Measurements from ENCODE around the gene RAB3IL1.

The RAB3IL1 gene

DNA sequence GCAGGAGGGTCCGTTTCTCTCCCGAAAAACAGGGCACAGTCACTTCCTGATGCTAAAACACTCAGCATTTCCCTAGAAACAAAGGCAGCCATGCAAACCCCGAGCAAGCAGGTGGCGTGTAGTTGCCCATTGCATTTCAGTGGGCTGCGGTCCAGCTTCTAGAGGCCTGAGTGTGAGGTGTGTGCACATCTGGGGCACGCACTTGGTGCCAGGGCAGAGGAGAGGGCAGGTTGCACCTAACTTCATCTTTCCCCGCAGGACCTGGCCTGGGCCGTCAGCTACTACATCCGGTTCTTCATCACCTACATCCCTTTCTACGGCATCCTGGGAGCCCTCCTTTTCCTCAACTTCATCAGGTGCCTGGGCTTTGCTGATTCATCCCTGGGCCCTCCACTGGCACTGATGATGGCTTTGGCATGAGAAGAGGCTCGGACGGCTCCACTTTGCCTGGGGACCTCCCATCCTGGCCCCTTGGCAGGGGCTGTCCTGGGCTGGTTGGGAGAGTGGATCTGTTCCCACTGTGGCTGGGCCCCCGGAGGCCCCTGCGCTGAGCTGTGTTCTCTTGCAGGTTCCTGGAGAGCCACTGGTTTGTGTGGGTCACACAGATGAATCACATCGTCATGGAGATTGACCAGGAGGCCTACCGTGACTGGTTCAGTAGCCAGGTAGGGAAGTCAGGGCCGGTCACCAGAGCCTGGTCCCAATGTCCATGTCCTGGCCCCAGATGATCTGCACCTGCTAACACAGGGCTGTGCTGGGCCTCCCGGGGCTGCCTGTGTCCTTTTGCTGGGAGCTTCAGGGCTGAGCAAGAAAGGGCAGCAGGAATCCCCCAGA lies 54.4 kb downstream of the RAB3IL1 start:
- no peak for DNase-seq

DNA sequence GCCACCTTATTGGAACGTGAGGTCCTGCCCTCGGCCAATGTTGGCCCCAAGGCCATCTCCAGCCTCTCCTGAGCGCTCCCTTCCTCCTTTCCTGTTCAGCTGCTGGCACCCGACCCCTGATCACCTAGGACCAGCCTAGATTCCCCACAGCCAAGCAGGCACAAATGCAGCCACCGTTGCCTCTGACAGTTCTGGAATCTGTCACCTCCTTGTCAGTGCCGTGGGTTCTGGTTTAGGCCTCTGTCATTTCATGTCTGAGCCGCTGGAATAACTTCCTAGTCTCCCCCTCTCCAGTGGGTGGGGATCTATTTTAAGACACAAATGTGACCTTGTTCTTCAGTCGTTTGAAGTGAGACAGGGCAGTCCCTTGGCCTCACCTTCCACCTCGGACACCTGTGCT lies 55.7 kb downstream of the RAB3IL1 start:
- DNase-seq, result no peak

DNA sequence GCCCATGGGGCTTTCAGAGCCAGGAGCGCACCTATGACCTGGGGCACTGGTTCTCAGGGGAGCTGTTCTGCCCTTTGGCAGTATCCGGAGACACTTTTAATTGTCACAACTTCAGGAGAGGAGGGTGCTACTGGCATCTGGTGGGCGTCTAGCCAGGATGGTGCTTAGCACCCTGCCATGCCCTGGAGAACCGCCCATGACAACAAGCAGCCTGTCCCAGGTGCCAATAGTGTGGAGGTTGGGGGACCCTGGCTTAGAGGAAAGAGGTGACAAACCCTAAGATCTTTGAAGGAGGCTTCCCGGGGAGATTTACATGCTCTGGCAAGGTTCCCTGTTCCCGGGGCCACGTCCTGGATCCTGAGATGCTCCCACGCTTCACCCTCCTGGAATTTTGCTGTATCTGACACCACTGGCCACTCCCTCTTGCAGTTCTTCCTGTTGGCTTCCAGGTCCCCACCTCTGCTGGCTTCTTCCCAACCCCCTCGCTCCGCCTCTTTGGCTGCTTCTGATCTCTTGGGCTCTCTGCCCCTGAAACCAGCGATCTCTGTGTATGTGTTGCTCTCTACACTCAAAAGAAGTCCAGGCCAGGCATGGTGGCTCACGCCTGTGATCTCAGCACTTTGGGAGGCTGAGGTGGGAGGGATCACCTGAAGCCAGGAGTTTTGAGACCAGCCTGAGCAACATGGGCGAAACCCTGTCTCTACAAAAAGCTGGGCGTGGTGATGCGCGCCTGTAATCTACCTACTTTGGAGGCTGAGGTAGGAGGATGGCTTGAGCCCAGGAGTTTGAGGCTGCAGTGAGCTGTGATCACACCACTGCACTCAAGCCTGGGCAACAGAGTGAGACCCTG lies 57.1 kb downstream of the RAB3IL1 start:
- peak; percentile 52 for DNase-seq

DNA sequence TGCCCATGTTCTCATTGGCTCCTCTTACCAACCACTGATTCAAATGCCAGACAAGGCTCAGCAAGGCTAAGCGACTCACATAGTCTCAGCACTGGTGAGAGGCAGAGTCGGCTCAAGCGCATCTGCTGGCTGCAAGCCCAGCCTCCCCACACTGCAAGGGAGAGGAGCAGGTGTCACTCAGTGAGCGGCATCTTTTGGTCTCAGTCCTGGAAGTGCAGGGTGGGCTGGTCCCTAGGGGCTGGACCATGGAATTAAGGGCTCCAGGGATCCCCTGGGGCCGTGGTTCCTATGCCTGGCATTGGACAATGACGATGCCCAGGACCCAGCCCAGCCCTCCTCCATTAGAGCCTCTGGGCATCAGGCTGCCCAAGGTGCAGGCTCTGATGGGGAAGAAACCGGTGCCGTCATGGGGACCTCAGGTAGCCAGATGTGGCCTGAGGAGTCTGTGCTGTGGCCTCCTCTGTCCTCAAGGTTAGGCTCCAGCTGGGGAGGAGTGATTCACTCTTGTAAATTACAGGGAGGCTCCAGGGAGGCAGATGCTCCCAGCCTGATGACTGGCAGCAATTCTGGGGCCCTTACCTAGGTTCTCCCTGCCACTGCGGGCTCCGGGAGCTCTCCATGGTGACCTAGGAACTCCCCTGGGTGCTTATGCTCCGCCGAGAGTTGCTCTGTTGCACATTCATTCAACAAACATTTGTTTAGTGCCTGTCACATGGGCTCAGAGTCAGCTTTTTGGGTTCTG lies 61.3 kb downstream of the RAB3IL1 start:
- DNase-seq, result no peak

DNA sequence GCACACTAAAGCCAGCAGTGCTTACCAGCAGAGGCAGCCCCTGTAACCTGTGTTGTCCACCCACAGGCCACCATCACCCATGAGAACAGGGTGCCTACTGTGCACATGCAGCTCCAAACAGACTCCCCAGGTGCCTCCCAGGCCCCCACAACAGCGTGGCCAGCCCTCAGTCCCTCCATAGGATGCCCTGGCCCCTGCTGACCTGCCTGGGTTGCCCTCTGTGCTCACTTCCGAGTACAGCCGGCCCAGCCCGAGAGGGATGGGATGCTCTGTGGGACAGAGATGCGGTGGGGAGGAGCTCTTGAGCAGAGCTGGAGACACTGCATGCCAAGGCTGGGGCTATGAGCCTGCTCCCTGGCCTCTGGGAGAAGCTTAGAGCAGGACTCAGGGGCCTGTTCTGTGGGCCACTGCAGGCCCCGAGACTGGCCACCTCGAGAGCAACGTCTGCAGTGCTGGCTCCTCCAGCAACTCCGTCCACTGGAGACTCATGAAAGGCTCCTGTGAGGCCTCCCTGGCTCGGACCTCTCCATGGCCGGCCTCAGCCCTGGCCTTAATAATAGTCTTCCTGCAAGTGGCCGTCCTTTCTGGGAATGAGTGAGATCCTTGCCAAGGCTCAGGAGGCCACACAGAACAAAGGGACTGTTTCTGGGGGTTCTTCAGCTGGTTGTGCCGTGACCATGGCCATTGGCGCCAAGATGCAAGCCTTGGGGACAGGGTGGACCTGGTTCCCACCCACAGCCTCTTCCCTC lies 62.2 kb downstream of the RAB3IL1 start:
- DNase-seq, result no peak

DNA sequence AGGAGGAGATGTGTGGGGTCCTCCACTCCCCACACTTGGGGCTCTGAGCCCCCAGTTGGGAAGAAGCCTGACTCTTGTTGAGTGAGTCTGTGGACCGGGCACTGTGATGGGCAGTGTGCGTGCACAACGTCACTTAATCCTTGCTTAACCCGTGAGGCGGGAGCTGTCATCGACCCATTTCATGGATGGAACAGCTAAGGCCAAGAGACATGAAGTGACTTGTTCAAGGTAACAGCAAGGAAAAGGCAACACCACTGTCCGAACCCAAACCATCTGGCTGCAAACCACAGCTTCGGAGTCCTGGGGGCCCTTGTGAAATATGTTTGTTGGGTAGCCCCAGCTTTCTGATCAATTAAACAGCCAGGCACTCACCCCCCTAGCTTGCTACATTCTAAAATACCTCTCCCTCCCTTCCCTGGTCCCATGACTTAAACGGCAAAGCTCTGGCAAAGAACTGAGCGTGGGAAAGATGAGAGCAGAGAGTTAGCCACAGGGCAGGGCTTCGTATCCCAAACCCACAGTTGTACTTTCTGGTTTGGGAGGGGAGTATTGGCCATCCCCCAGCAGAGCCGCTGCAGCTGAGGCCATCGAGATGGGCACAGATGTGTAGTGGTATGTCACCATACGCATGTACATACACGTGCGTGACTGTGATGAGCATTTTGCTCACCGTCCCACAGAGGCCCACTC lies 63.0 kb downstream of the RAB3IL1 start:
- no peak for DNase-seq

DNA sequence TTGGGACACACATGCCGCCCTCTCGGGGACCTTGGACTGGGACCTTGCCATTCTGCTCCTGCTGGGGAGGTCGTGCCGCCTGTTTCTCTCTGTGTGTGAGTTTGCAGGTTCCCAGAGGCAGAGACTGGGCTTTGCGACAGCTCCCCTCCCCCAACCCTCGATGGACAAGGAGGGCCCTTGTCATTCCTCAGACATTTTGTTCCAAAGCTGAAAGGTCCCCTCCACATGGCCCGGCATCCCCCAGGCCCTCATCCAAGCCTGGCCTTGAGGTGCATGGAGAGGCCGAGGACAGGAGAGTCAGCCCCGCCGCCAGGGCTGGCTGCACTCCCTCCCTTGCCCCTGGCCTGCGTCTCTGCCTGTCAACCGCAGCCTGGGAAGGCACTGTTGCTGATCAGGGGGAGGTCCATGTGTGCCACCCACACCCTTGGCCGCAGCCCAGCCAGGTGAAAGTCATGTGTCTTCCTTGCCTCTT lies 63.6 kb downstream of the RAB3IL1 start:
- no peak for DNase-seq

DNA sequence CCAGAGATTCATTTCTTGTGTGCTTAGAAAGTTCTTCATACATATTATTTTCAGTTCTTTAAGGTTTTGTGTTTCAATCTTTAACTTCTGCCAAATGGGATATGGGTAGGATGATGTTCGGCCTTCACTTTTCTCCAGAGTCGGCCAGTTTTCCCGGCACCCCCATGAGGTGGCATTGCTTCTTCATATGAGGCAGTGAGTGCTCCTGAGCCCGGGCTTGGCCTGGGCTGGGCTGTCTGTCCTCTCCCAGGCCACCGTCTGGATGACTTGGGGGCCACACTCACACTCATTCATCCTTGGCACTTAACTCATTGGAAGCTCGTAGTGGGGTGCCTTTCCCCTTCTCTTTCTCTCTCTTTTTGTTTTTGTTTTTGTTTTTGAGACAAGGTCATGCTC lies 65.5 kb downstream of the RAB3IL1 start:
- DNase-seq, result no peak

DNA sequence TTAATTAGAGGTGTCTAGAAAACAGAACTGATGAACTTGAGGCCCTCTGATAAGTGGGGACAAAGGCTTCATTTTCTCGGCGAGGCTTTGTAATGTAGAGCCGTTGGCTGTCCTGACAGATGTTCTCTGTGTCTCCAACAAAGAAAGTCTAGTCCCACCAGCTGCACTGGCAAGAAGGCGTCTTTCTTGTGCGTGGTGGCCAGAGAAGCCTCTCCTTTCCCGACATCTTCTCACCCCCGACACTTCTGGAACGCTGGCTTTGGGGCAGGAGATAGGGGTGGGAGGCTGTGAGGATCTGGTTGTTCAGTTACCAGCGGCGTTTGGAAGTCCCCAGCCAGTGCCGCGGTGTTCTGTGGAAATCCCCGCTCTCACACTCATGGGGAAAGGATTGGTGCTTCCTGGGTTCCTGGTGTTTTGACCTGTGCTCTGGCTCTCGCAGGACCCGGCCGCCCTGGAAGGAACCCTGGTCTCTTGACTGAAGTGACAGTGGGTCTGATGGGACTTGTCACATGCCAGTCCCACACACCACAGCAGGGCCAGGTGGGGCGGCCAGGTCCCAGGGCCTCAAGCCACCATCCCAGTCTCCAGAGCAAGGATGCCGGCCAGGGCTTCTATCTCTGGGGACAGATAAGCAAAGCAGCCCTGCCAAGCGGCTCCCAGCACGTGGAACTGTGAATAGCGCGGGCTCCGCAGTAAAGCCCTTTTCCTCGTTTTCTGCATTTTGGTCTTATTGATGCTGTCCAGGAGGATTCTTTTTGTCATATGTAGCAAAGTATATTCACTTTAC lies 66.1 kb downstream of the RAB3IL1 start:
- no peak for DNase-seq

DNA sequence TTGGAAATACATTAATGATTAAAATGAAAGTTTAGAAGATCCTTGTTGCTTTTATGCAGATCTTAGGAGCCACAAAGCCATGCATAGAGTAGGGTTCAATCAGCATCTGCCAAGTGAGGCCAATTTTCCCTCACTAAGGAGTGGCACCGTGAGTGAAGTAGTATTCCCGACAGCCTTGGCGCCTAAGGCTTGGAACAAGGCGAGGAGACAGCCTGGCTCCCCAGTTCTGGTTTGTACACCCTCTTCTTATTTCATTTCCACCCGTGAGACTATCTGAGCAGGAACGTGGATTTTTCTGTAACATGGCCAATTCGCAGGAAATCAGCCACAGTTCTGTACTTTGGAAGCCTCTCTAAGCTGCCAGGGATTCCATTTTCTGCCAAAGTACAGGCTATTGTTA lies 66.7 kb downstream of the RAB3IL1 start:
- no peak for DNase-seq

DNA sequence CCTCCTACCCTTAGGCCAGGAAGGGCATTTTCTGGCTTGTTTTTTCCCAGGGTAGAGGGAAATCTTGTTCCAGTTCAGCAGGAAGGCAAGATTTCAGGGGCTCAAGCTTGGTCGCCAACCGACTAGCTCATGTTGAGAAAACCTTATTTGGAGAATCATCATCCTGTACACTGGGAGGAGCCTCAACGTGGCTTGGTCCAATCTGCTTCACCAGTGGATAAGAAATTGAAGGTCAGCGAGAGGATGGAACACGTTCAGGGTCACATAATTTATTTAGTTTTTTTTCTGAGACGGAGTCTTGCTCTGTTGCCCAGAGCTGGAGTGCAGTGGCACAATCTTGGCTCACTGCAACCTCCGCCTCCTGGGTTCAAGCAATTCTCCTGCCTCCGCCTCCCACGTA lies 68.7 kb downstream of the RAB3IL1 start:
- no peak for DNase-seq

DNA sequence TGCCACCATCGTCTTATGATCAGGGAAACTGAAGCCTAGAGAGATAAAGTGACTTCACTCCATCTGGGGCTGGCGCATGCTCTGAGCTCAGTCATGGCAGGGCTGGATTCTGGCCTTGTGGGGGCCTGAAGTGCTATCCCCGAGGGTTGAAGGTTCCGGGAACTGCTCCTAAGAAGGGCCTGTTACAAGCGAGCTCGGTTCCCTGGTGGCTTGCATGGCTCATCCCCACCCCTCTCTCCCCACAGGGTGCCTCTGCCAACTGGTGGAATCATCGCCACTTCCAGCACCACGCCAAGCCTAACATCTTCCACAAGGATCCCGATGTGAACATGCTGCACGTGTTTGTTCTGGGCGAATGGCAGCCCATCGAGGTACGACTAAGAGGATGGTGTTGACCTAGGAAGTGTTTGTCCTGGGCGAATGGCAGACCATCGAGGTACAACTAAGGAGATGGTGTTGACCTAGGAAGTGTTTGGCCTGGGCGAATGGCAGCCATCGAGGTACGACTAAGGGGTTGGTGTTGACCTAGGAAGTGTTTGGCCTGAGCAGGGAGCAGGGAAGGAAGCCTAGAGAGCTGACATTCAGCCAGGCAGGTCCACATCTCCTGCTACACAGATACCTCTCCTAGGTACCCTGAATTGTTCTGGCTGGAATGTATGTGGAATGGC lies 69.3 kb downstream of the RAB3IL1 start:
- no peak for DNase-seq

Data from NCI-H2029 treated with DMSO at 0.1 percent for 48 hours (cell line).